Vagina (tissue), 2 donors: ENCODE measurements around the gene SELENOS.

Experiments used
- CTCF ChIP-seq, 3 experiments: fragments of 450-650 bp in 2 of 3; fragments of 200-600 bp in 1 of 3; sonication (generic) in 1 of 3; IDR thresholded peaks; one replicate each; pipeline ENCODE4 v1.5.1; 2017 to 2019; ENCODE audit warnings: antibody characterized with exemption in 3 of 3, mild to moderate bottlenecking in 2 of 3, moderate library complexity in 2 of 3
- POLR2A ChIP-seq, 2 donors: fragments of 450-650 bp; IDR thresholded peaks; one replicate each; pipeline ENCODE4 v1.6.1; 2017; ENCODE audit warnings: antibody characterized with exemption in 2 of 2, mild to moderate bottlenecking in 2 of 2, moderate library complexity in 2 of 2
- POLR2AphosphoS5 ChIP-seq, 2 donors: sonication (generic); formaldehyde crosslinking; IDR thresholded peaks; one replicate each; pipeline ENCODE4 v1.9.0; 2017; ENCODE audit warnings: antibody characterized with exemption in 2 of 2, mild to moderate bottlenecking in 2 of 2, low read depth in 1 of 2; ENCODE audit not compliant: insufficient read depth in 1 of 2

DNA sequence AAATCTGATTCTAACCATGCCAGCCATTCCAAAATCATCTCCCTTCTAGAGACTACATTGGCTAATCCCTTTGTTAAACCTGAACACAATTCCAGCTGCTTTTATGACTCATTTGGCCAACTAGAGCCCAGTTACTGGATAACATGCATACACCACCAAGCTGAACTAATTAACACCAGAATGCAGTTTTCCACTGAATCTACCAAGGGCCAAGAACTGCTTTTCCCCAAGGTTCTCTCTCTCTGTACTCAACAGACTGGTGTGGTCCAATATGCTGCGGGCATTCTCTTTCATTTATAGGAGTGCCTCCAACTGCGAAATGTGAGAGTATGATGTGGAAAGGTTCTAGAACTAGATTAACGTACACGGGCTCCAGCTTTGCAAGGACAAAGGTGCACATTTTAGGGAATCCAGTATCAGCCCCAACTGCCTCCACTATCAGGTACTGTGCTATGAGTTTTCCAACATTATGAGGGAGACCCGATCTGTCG, 26.9 kb downstream of the SELENOS start:
- TF ChIP-seq POLR2A (IDR thresholded peaks at IDR 0.05) (no peak), CTCF (IDR thresholded peaks at IDR 0.05) (no peak), POLR2AphosphoS5 (IDR thresholded peaks at IDR 0.05; ENCODE audit: insufficient read depth in 1 of 2, low read depth in 1 of 2) (no peak)
